ENCODE measurements around the gene SPDYE6.
"Not testable (repeated sequence)": the region's sequence is repeated elsewhere in the genome, so short reads cannot be mapped to it uniquely, and the experiment has no call there.

SPDYE6 gene

GRCh38 chr7:102363549-102364393 is 7.5 kb upstream of the SPDYE6 start:
- peak; percentile 73 for DNase-seq (ENCODE audit: low read depth)

GRCh38 chr7:102346983-102347382 is 9.3 kb downstream of the SPDYE6 start:
- not testable (repeated sequence) for DNase-seq (ENCODE audit: low read depth)

GRCh38 chr7:102340599-102341368 is 15.5 kb downstream of the SPDYE6 start:
- not testable (repeated sequence) for DNase-seq (ENCODE audit: low read depth)

- DNase-seq (ENCODE audit: low read depth), result not testable (repeated sequence)
Observed at GRCh38 chr7:102337420-102337819, 18.8 kb downstream of the SPDYE6 start.

GRCh38 chr7:102337002-102337401 is 19.2 kb downstream of the SPDYE6 start:
- DNase-seq (ENCODE audit: low read depth), result not testable (repeated sequence)

GRCh38 chr7:102335574-102335973 is 20.7 kb downstream of the SPDYE6 start:
- not testable (repeated sequence) for DNase-seq (ENCODE audit: low read depth)

GRCh38 chr7:102330666-102331460 is 25.4 kb downstream of the SPDYE6 start:
- not testable (repeated sequence) for DNase-seq (ENCODE audit: low read depth)

- not testable (repeated sequence) for DNase-seq (ENCODE audit: low read depth)
Observed at GRCh38 chr7:102329366-102329765, 26.9 kb downstream of the SPDYE6 start.

- DNase-seq (ENCODE audit: low read depth), result not testable (repeated sequence)
Observed at GRCh38 chr7:102328863-102329262, 27.4 kb downstream of the SPDYE6 start.

GRCh38 chr7:102327183-102327582 is 29.1 kb downstream of the SPDYE6 start:
- DNase-seq (ENCODE audit: low read depth), result not testable (repeated sequence)

GRCh38 chr7:102326157-102326889 is 29.9 kb downstream of the SPDYE6 start:
- DNase-seq (ENCODE audit: low read depth), result no peak

- DNase-seq (ENCODE audit: low read depth), result not testable (repeated sequence)
Observed at GRCh38 chr7:102325106-102325505, 31.1 kb downstream of the SPDYE6 start.

GRCh38 chr7:102323914-102324195 is 32.4 kb downstream of the SPDYE6 start:
- no peak for DNase-seq (ENCODE audit: low read depth)

GRCh38 chr7:102322202-102322715 is 34.0 kb downstream of the SPDYE6 start:
- DNase-seq (ENCODE audit: low read depth), result no peak

GRCh38 chr7:102321351-102322201 is 34.7 kb downstream of the SPDYE6 start:
- DNase-seq (ENCODE audit: low read depth), result no peak

- DNase-seq (ENCODE audit: low read depth), result no peak
Observed at GRCh38 chr7:102320601-102321350, 35.5 kb downstream of the SPDYE6 start.

- no peak for DNase-seq (ENCODE audit: low read depth)
Observed at GRCh38 chr7:102320181-102320580, 36.1 kb downstream of the SPDYE6 start.

GRCh38 chr7:102319671-102320070 is 36.6 kb downstream of the SPDYE6 start:
- DNase-seq (ENCODE audit: low read depth), result no peak

GRCh38 chr7:102318482-102318971 is 37.7 kb downstream of the SPDYE6 start:
- DNase-seq (ENCODE audit: low read depth), result no peak
